Tongue (tissue), 1 donor: ENCODE measurements around the gene KCNJ12. TPM values are rescaled to one million over a fixed set of nuclear protein-coding genes. Genes with fewer than 3 reads are reported as not detected.

ENCODE experiments used
- total RNA-seq: library from RNA; depleted of rRNA; stranded (reverse); fragments of >200 nt; gene quantifications from one replicate; pipeline ENCODE4 v1.2.3, GENCODE V29; 2014

The KCNJ12 gene
- total RNA-seq, 1 donor from 2014 or later, result 34.0 TPM

Other genes starting within 250 kb of the KCNJ12 start
- 28.0 TPM for gene DHRS7B, start 249.4 kb upstream of the KCNJ12 start, total RNA-seq
- gene TMEM11, start 162.2 kb upstream of the KCNJ12 start, total RNA-seq, result 20.9 TPM
- gene NATD1, start 122.9 kb upstream of the KCNJ12 start, total RNA-seq, result 7.9 TPM
- gene MAP2K3, start 91.6 kb upstream of the KCNJ12 start, total RNA-seq, result 27.2 TPM